SHP77 treated with DMSO at 0.1 percent for 48 hours (cell line): Measurements from ENCODE around the gene ADAMTS8.

Experiments
- DNase-seq: peaks from one replicate; lab custom pipeline; 2025; lab: John Stamatoyannopoulos, UW

ADAMTS8 gene

GRCh38 chr11:130394615-130395014 is 33.8 kb downstream of the ADAMTS8 start:
- DNase-seq, result no peak

GRCh38 chr11:130391711-130392110 is 36.7 kb downstream of the ADAMTS8 start:
- no peak for DNase-seq

- peak; percentile 2 for DNase-seq
Observed at GRCh38 chr11:130390071-130390758, 38.2 kb downstream of the ADAMTS8 start.

- DNase-seq, result no peak
Observed at GRCh38 chr11:130389335-130389935, 39.0 kb downstream of the ADAMTS8 start.

GRCh38 chr11:130388607-130389205 is 39.7 kb downstream of the ADAMTS8 start:
- no peak for DNase-seq

- no peak for DNase-seq
Observed at GRCh38 chr11:130386056-130386455, 42.4 kb downstream of the ADAMTS8 start.

GRCh38 chr11:130383344-130384211 is 44.8 kb downstream of the ADAMTS8 start:
- DNase-seq, result no peak

GRCh38 chr11:130381317-130381716 is 47.1 kb downstream of the ADAMTS8 start:
- DNase-seq, result no peak

GRCh38 chr11:130380778-130381177 is 47.6 kb downstream of the ADAMTS8 start:
- no peak for DNase-seq

- no peak for DNase-seq
Observed at GRCh38 chr11:130379276-130379675, 49.1 kb downstream of the ADAMTS8 start.

- no peak for DNase-seq
Observed at GRCh38 chr11:130370845-130371590, 57.4 kb downstream of the ADAMTS8 start.

GRCh38 chr11:130369713-130370112 is 58.7 kb downstream of the ADAMTS8 start:
- no peak for DNase-seq

- no peak for DNase-seq
Observed at GRCh38 chr11:130369141-130369691, 59.2 kb downstream of the ADAMTS8 start.

- DNase-seq, result no peak
Observed at GRCh38 chr11:130359419-130359818, 69.0 kb downstream of the ADAMTS8 start.

- no peak for DNase-seq
Observed at GRCh38 chr11:130358398-130358797, 70.0 kb downstream of the ADAMTS8 start.
